Mesendoderm (in vitro differentiated cells): ENCODE results near the gene ADH1C. TPM values are rescaled to one million over a fixed set of nuclear protein-coding genes. Genes with fewer than 3 reads are reported as not detected.

Experiments
- DNase-seq: peaks from one replicate; pipeline ENCODE4 v3.0.0; 2013
- H2AK5ac ChIP-seq: 2 replicates; pipeline ENCODE4 v1.6.1; 2013; ENCODE audit warnings: low read length, inconsistent platforms
- H2BK120ac ChIP-seq: 2 replicates; pipeline ENCODE4 v1.6.1; 2013; ENCODE audit warnings: low read depth, mild to moderate bottlenecking, low read length, moderate library complexity, mixed read lengths
- H2BK15ac ChIP-seq: replicated peaks from 2 replicates; pipeline ENCODE4 v1.6.1; 2013; ENCODE audit warnings: low read depth, mild to moderate bottlenecking, moderate library complexity
- H2BK5ac ChIP-seq: 2 replicates; pipeline ENCODE4 v1.6.1; 2013; ENCODE audit warnings: low read length, inconsistent platforms
- H3K18ac ChIP-seq: 2 replicates; pipeline ENCODE4 v1.6.1; 2013; ENCODE audit warnings: mild to moderate bottlenecking, low read length, mixed read lengths
- H3K23ac ChIP-seq: one replicate; pipeline ENCODE4 v1.6.1; 2013; ENCODE audit warnings: low read length
- H3K27ac ChIP-seq: 2 replicates; pipeline ENCODE4 v1.5.1; 2013; ENCODE audit warnings: low read depth, mild to moderate bottlenecking, inconsistent platforms, low read length, moderate library complexity
- H3K27me3 ChIP-seq: 2 replicates; pipeline ENCODE4 v1.6.1; 2013; ENCODE audit warnings: low read length, control low read depth, mild to moderate bottlenecking, inconsistent platforms; ENCODE audit not compliant: insufficient read depth, poor library complexity
- H3K36me3 ChIP-seq: 2 replicates; pipeline ENCODE4 v1.6.1; 2013; ENCODE audit warnings: low read length, inconsistent platforms; ENCODE audit not compliant: control insufficient read depth, insufficient read depth
- H3K4ac ChIP-seq: one replicate; pipeline ENCODE4 v1.6.1; 2013; ENCODE audit warnings: low read depth, mild to moderate bottlenecking, low read length, moderate library complexity
- H3K4me1 ChIP-seq: 2 replicates; pipeline ENCODE4 v1.6.1; 2013; ENCODE audit warnings: low read depth, low read length, inconsistent platforms; ENCODE audit not compliant: control insufficient read depth
- H3K4me2 ChIP-seq: 2 replicates; pipeline ENCODE4 v1.6.1; 2013; ENCODE audit warnings: low read length
- H3K4me3 ChIP-seq: 2 replicates; pipeline ENCODE4 v1.5.1; 2013; ENCODE audit warnings: mild to moderate bottlenecking, low read length
- H3K56ac ChIP-seq: one replicate; pipeline ENCODE4 v1.6.1; 2013; ENCODE audit warnings: low read length
- H3K79me1 ChIP-seq: 2 replicates; pipeline ENCODE4 v1.6.1; 2013; ENCODE audit warnings: low read length, inconsistent platforms
- H3K79me2 ChIP-seq: 2 replicates; pipeline ENCODE4 v1.6.1; 2013; ENCODE audit warnings: mild to moderate bottlenecking, low read length; ENCODE audit not compliant: control insufficient read depth, insufficient read depth
- H3K9ac ChIP-seq: 2 replicates; pipeline ENCODE4 v1.6.1; 2013; ENCODE audit warnings: low read length, inconsistent platforms
- H4K5ac ChIP-seq: one replicate; pipeline ENCODE4 v1.6.1; 2013; ENCODE audit warnings: low read length
- H4K8ac ChIP-seq: one replicate; pipeline ENCODE4 v1.6.1; 2013; ENCODE audit warnings: low read depth, mild to moderate bottlenecking, control low read depth, low read length, moderate library complexity
- whole genome bisulfite sequencing: extraction: QIAGEN DNeasy Blood & Tissue Kit; methylation state at CpG from one replicate; pipeline ENCODE4 v1.1.7; 2013; ENCODE audit warnings: low lambda C conversion rate, missing lambda C conversion rate; ENCODE audit not compliant: insufficient coverage; ENCODE audit errors: extremely low coverage; 5-methylcytosine and 5-hydroxymethylcytosine counted together
- polyA plus RNA-seq, 2 experiments: library from polyadenylated mRNA; stranded (reverse); fragments of 200-250 nt; gene quantifications; one replicate each; pipeline ENCODE4 v1.2.3, GENCODE V29; 2013

The ADH1C gene
- not detected for polyA plus RNA-seq (2013, experiment 1 of 2)
- not detected for polyA plus RNA-seq (2013, experiment 2 of 2)

DNA sequence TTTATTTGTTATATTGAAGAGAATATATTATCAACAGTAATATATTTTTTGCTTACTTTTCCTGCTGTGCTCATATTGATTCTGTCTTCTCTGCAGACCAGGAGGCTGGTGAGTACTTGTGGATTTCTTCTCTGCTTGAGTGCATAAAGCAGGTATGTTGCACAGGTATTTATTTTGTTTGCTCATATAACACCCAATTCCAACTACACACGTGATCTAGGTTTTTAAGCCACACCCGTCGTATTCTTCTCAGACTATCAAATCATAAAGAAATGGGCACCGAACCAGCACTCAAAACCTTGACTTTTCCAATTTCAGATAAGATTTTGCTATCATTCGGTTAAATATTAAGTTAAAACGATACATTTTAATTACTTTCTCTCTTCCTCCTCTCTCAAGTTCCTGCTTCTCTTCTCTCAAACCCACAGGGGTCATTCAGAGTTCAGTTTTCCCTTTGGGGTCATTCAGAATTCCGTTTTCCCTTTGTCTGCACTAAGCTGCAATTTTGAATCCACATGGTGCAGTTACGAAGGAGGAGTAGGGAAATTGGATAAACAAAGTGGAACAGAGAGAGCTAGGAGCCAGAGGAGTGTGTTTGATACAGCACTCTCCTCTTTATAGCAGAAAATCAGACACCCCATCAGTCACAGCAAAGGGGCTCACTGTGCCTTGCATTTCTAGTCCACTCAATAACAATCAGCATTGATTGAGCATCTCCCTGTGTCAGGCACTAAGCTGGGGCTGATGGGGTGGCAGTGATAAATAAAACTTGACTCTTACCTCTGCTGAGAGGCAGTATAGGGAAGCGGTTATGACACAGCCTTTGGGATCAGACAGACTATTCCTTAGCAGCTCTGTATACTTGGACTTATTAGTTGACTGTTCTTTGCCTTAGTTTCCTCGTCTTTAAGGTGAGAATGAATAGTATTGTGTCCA is at the start of gene ADH1C:
ADH1C (minus strand) TSS at position 145 of the 936 bp plus-strand sequence; CDS start at position 74, 71 bp downstream.
- H3K27me3 ChIP-seq = no peaks in the 10 kb centered on the region
- H2BK120ac ChIP-seq = no peak within 1 kb of the TSS
- WGBS = no CpG with 5 or more reads among the region's 10 CpGs
- no peaks in the 10 kb centered on the region for H3K79me2 ChIP-seq
- H3K4me2 ChIP-seq = no peak within 1 kb of the TSS
- H3K4ac ChIP-seq = no peak within 1 kb of the TSS
- H3K18ac ChIP-seq = no peak within 1 kb of the TSS
- DNase-seq = no peak
- no peak within 1 kb of the TSS for H2AK5ac ChIP-seq
- H3K23ac ChIP-seq = no peak within 1 kb of the TSS
- H3K4me3 ChIP-seq = no peak within 1 kb of the TSS
- H2BK15ac ChIP-seq = no peak within 1 kb of the TSS
- no peak within 1 kb of the TSS for H4K5ac ChIP-seq
- H3K27ac ChIP-seq = no peak within 1 kb of the TSS
- H3K4me1 ChIP-seq = no peaks in the 10 kb centered on the region
- no peak within 1 kb of the TSS for H4K8ac ChIP-seq
- H3K36me3 ChIP-seq = no peaks in the 10 kb centered on the region
- H3K56ac ChIP-seq = no peak within 1 kb of the TSS
- no peak within 1 kb of the TSS for H2BK5ac ChIP-seq
- H3K9ac ChIP-seq = no peak within 1 kb of the TSS
- H3K79me1 ChIP-seq = no peaks in the 10 kb centered on the region

GRCh38 chr4:99400831-99401230 is 48.3 kb upstream of the ADH1C start:
- Histone ChIP-seq H3K4me1 (no peaks in the 10 kb centered on the region), H3K79me2 (no peaks in the 10 kb centered on the region), H3K27me3 (no peaks in the 10 kb centered on the region), H4K8ac (no peak overlapping the region), H2BK5ac (no peak overlapping the region), H3K18ac (no peak overlapping the region), H3K56ac (no peak overlapping the region), H3K23ac (no peak overlapping the region), H3K4ac (no peak overlapping the region), H2AK5ac (no peak overlapping the region), H2BK15ac (no peak overlapping the region), H3K27ac (no peak overlapping the region), H3K4me2 (no peak overlapping the region), H3K79me1 (no peaks in the 10 kb centered on the region), H3K4me3 (no peak overlapping the region), H3K36me3 (no peaks in the 10 kb centered on the region), H4K5ac (no peak overlapping the region), H3K9ac (no peak overlapping the region), H2BK120ac (no peak overlapping the region)
- no peak for DNase-seq

GRCh38 chr4:99399017-99399416 is 46.5 kb upstream of the ADH1C start:
- Histone ChIP-seq H4K5ac (no peak overlapping the region), H2AK5ac (no peak overlapping the region), H3K36me3 (no peaks in the 10 kb centered on the region), H3K56ac (no peak overlapping the region), H3K27me3 (no peaks in the 10 kb centered on the region), H3K79me2 (no peaks in the 10 kb centered on the region), H2BK5ac (no peak overlapping the region), H3K27ac (no peak overlapping the region), H3K18ac (no peak overlapping the region), H3K79me1 (no peaks in the 10 kb centered on the region), H3K4me1 (no peaks in the 10 kb centered on the region), H3K4me2 (no peak overlapping the region), H2BK120ac (no peak overlapping the region), H4K8ac (no peak overlapping the region), H3K9ac (no peak overlapping the region), H2BK15ac (no peak overlapping the region), H3K4me3 (no peak overlapping the region), H3K4ac (no peak overlapping the region), H3K23ac (no peak overlapping the region)
- no CpG with 5 or more reads among the region's 1 CpG for WGBS
- DNase-seq = no peak

DNA sequence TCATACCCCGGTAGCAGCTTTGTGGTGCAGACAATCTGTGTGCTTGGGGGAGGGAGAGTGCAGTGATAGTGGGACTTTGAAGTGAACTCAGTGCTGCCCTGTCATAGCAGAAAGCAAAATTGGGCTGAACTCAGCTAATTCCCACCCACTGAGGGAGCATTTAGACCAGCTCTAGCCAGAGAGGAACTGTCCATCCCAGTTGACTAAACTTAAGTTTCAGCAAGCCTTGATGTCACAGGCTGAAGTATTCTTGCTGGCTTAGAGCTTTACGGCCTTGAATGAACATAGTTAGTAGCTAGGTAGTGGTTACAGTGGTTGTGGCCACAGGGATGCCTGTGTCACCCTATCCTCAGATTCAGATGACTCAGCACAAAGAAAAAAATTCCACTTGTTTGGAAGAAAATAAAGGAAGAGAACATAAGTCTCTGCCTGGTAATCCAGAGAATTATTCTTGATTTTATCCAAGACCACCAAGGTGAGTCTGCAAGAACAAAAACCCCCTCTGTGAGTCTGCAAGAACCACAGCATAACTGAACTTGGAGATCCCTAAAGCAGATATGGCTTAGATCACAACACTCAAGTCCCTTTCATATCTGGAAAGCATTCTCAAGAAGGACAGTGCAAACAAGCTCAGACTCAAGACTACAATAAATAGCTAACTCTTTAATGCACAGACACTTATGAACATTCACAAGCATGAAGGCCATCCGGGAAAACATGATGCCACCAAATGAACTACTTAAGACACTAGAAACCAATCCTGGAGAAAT is 43.2 kb upstream of the ADH1C start:
- Histone ChIP-seq H3K4me2 (no peak overlapping the region), H3K18ac (no peak overlapping the region), H3K79me2 (no peaks in the 10 kb centered on the region), H2BK5ac (no peak overlapping the region), H3K4me1 (no peaks in the 10 kb centered on the region), H4K8ac (no peak overlapping the region), H3K27ac (no peak overlapping the region), H4K5ac (no peak overlapping the region), H3K79me1 (no peaks in the 10 kb centered on the region), H3K4me3 (no peak overlapping the region), H2AK5ac (no peak overlapping the region), H2BK120ac (no peak overlapping the region), H3K9ac (no peak overlapping the region), H3K36me3 (no peaks in the 10 kb centered on the region), H3K4ac (no peak overlapping the region), H2BK15ac (no peak overlapping the region), H3K56ac (no peak overlapping the region), H3K27me3 (no peaks in the 10 kb centered on the region), H3K23ac (no peak overlapping the region)
- no peak for DNase-seq
- WGBS = no CpG with 5 or more reads among the region's 3 CpGs

GRCh38 chr4:99394896-99395295 is 42.4 kb upstream of the ADH1C start:
- no peak for DNase-seq
- Histone ChIP-seq H3K4me2 (no peak overlapping the region), H3K27me3 (no peaks in the 10 kb centered on the region), H3K9ac (no peak overlapping the region), H3K36me3 (no peaks in the 10 kb centered on the region), H3K56ac (no peak overlapping the region), H3K79me1 (no peaks in the 10 kb centered on the region), H3K18ac (no peak overlapping the region), H3K23ac (no peak overlapping the region), H3K4me3 (no peak overlapping the region), H2AK5ac (no peak overlapping the region), H2BK5ac (no peak overlapping the region), H3K27ac (no peak overlapping the region), H3K4me1 (no peaks in the 10 kb centered on the region), H2BK120ac (no peak overlapping the region), H2BK15ac (no peak overlapping the region), H4K8ac (no peak overlapping the region), H3K4ac (no peak overlapping the region), H4K5ac (no peak overlapping the region), H3K79me2 (no peaks in the 10 kb centered on the region)
